PC-9 (cell line): Measurements from ENCODE around the gene AGAP3. TPM values are rescaled to one million over a fixed set of nuclear protein-coding genes. Genes with fewer than 3 reads are reported as not detected.

ENCODE experiments used
- BruUV-seq: library from RNA; stranded (reverse); fragments of 400-500 nt; replicated peaks from 2 replicates; lab custom pipeline; 2021; lab: Mats Ljungman, UMichigan
- CTCF ChIA-PET: fragments of 300-600 bp; sonication (Branson Sonifier 250); formaldehyde crosslinking; loops from one replicate; lab custom pipeline; 2022; ENCODE audit warnings: antibody characterized with exemption; lab: Charles Lee
- POLR2A ChIA-PET: fragments of 300-600 bp; sonication (Branson Sonifier 250); formaldehyde crosslinking; loops from one replicate; lab custom pipeline; 2022; ENCODE audit warnings: antibody characterized with exemption; ENCODE audit not compliant: unreplicated experiment; lab: Charles Lee
- DNase-seq, 2 experiments: peaks; one replicate each; pipeline versions ENCODE4 v3.0.0 to v3.0.0-alpha.2; 2015 to 2022; ENCODE audit warnings: mixed read lengths in 1 of 2
- H2AFZ ChIP-seq: fragments of 200-600 bp; sonication (generic); 2 replicates; pipeline ENCODE4 v1.8.1; 2017; ENCODE audit warnings: antibody characterized with exemption
- H3F3A ChIP-seq: fragments of 200-600 bp; sonication (generic); 2 replicates; pipeline ENCODE4 v1.8.1; 2017; ENCODE audit warnings: antibody characterized with exemption, mild to moderate bottlenecking, low read depth; ENCODE audit not compliant: insufficient read depth
- H3K27ac ChIP-seq: fragments of 200-600 bp; sonication (generic); 2 replicates; pipeline ENCODE4 v1.6.1; 2016; ENCODE audit warnings: mixed run types
- H3K27me3 ChIP-seq: fragments of 200-600 bp; sonication (generic); 2 replicates; pipeline ENCODE4 v1.6.1; 2016; ENCODE audit warnings: low read depth, mixed run types; ENCODE audit not compliant: insufficient read depth
- H3K36me3 ChIP-seq: fragments of 200-600 bp; sonication (generic); 2 replicates; pipeline ENCODE4 v1.6.1; 2016; ENCODE audit warnings: low read depth, mixed run types
- H3K4me1 ChIP-seq: fragments of 200-600 bp; sonication (generic); replicated peaks from 2 replicates; pipeline ENCODE4 v1.6.1; 2016; ENCODE audit warnings: mixed run types; ENCODE audit not compliant: insufficient read depth
- H3K4me2 ChIP-seq: fragments of 200-600 bp; sonication (generic); 2 replicates; pipeline ENCODE4 v1.6.1; 2017; ENCODE audit warnings: mixed run types
- H3K4me3 ChIP-seq: fragments of 200-600 bp; sonication (generic); 2 replicates; pipeline ENCODE4 v1.6.1; 2016; ENCODE audit warnings: mixed run types
- H3K79me2 ChIP-seq: fragments of 200-600 bp; sonication (generic); 2 replicates; pipeline ENCODE4 v1.6.1; 2017; ENCODE audit warnings: low read depth, mixed run types
- H3K9me2 ChIP-seq: fragments of 200-600 bp; sonication (generic); 2 replicates; pipeline ENCODE4 v1.8.1; 2017; ENCODE audit warnings: mild to moderate bottlenecking; ENCODE audit not compliant: insufficient read depth
- H3K9me3 ChIP-seq: fragments of 200-600 bp; sonication (generic); 2 replicates; pipeline ENCODE4 v1.8.1; 2016; ENCODE audit warnings: low read depth; ENCODE audit not compliant: insufficient read depth
- H4K20me1 ChIP-seq: fragments of 200-600 bp; sonication (generic); 2 replicates; pipeline ENCODE4 v1.8.1; 2017; ENCODE audit not compliant: insufficient read depth
- CTCF ChIP-seq: fragments of 200-600 bp; sonication (generic); conservative IDR thresholded peaks from 2 replicates; pipeline ENCODE4 v1.6.1; 2017; ENCODE audit warnings: mixed run types, antibody characterized with exemption, mild to moderate bottlenecking, moderate library complexity
- EZH2 ChIP-seq: fragments of 200-600 bp; sonication (generic); IDR thresholded peaks from 2 replicates; pipeline ENCODE4 v1.8.0; 2017; ENCODE audit warnings: antibody characterized with exemption, low read depth
- intact Hi-C: fragments of 100-400 bp; cut with micrococcal nuclease; formaldehyde crosslinking; loops from one replicate; pipeline ENCODE4 v1.10.0; 2022; ENCODE audit not compliant: unreplicated experiment
- total RNA-seq: library from RNA; stranded (reverse); gene quantifications from 2 replicates; pipeline ENCODE4 v1.2.3, GENCODE V29; 2021

AGAP3 gene
- total RNA-seq, 1 experiment from 2014 or later, result 103 TPM

DNA sequence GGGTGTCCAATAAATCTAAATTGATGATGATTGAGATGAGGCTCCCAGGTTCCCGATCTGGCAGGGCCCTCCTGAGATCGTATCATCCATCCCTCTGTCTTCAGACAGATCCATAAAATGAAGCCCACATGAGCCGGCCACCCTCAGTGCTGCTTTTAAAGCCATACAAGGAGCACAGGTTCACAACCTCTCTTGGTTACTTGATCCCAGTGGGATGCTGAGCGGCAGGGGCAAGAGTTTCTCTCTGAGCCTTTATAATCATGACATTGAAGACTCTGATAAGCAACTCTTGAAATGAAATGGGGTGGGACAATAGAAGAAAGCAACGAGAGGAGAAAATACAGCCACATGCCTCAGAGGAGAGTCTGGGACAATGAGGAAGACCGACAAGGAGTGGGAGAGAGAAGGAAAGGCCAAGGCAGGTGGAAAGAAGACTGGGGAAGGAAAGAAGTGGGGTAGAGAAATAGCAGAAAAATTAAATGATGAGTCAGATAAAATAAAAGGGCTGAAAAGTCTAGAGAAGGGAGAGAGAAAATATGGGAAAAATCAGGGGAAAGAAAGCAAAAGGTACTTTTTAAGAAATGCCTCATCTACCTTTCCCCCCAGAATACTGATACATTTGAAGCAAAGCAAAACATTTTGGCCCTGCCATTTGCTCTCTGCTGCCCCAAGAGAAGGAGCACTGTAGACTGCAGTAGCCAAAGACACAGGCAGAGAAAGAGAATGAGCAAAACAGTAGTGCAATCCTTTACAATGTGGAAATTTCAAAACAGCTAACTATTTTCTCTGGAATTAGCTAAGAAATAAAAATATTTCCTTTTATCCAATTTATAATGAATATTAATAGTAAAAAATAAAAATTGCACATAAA is 66.6 kb downstream of the AGAP3 start:
- no peak overlapping the region for H2AFZ ChIP-seq
- no TSS peak for BruUV-seq
- no peaks in the 10 kb centered on the region for H3K9me3 ChIP-seq
- DNase-seq, result no peak
- intact Hi-C loops, result no loop called here
- POLR2A ChIA-PET, result no interaction called here
- no peaks in the 10 kb centered on the region for H3K79me2 ChIP-seq
- no peaks in the 10 kb centered on the region for H3K36me3 ChIP-seq
- H3K4me1 ChIP-seq, result 0 out of 2 replicates have a peak, but pooled peaks cover 7% of the 10 kb centered on the region
- no peaks in the 10 kb centered on the region for H4K20me1 ChIP-seq
- H3K27ac ChIP-seq, result no peak overlapping the region
- H3F3A ChIP-seq, result peaks cover 2% of the 10 kb centered on the region; the same call in 1 of the 2 replicates
- CTCF ChIA-PET, result no interaction called here
- H3K27me3 ChIP-seq, result peaks cover 37% of the 10 kb centered on the region
- TF ChIP-seq CTCF, result no peak
- no peak for TF ChIP-seq EZH2
- no peaks in the 10 kb centered on the region for H3K9me2 ChIP-seq
- H3K4me2 ChIP-seq, result no peak overlapping the region
- no peak overlapping the region for H3K4me3 ChIP-seq

- POLR2A ChIA-PET, result interaction anchor here (0.6 kb wide), 2 partner anchors 9 to 35 kb away, joined by 4 to 8 read pairs; no protein-coding TSS in a partner anchor
- Histone ChIP-seq H3K4me3 (no peak overlapping the region), H3K9me2 (no peaks in the 10 kb centered on the region), H3K36me3 (no peaks in the 10 kb centered on the region), H3K4me2 (peak overlapping the region; percentile 13; the same call in 1 of the 2 replicates), H3K79me2 (no peaks in the 10 kb centered on the region), H3K9me3 (no peaks in the 10 kb centered on the region), H3F3A (peaks cover 5% of the 10 kb centered on the region; the same call in 1 of the 2 replicates), H3K27me3 (peaks cover 20% of the 10 kb centered on the region), H3K4me1 (0 out of 2 replicates have a peak, but pooled peaks cover 7% of the 10 kb centered on the region), H4K20me1 (no peaks in the 10 kb centered on the region), H2AFZ (0 out of 2 replicates have a peak overlapping the region, but pooled peaks have one; percentile 2), H3K27ac (no peak overlapping the region)
- BruUV-seq, result no TSS peak
- intact Hi-C loops, result no loop called here
- DNase-seq, result peak in 1 of 2 experiments; percentile 46
- no peak for TF ChIP-seq EZH2
- TF ChIP-seq CTCF, result no peak
- CTCF ChIA-PET, result interaction anchor here (0.8 kb wide), 1 partner anchor 34 kb away, joined by 4 read pairs; no protein-coding TSS in a partner anchor
Measured at GRCh38 chr7:151157645-151158329, 71.5 kb downstream of the AGAP3 start.

DNA sequence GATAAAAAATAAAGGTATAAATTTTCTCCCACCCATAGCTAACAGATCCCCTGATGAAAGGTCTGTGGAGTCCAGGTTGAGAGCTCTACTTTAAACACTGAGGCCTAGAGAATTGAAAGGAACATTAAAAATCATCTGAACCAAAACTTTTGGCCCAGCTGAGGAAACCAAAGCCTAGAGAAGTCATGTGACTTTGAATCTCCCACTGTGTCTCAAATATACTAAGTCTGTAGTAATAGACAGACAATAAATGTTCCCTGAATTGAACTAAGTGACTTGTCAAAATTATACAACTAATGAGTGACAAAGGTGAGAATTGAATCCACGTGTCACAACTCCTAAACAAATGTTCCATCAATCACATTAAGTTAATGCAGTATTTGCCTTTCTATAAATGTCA is 75.5 kb downstream of the AGAP3 start:
- intact Hi-C loops, result no loop called here
- CTCF ChIA-PET, result interaction anchor here (1.0 kb wide), 1 partner anchor 9 kb away, joined by 6 read pairs; no protein-coding TSS in a partner anchor
- Histone ChIP-seq H3K4me2 (no peak overlapping the region), H3K4me3 (no peak overlapping the region), H3K79me2 (no peaks in the 10 kb centered on the region), H3K27me3 (peaks cover 46% of the 10 kb centered on the region), H3F3A (peaks cover 5% of the 10 kb centered on the region; the same call in 1 of the 2 replicates), H3K9me3 (no peaks in the 10 kb centered on the region), H3K27ac (no peak overlapping the region), H3K9me2 (no peaks in the 10 kb centered on the region), H3K36me3 (no peaks in the 10 kb centered on the region), H3K4me1 (0 out of 2 replicates have a peak, but pooled peaks cover 7% of the 10 kb centered on the region), H2AFZ (no peak overlapping the region), H4K20me1 (no peaks in the 10 kb centered on the region)
- POLR2A ChIA-PET, result no interaction called here
- TF ChIP-seq CTCF (no peak), EZH2 (no peak)
- no peak for DNase-seq
- no TSS peak for BruUV-seq
